Activated CD4-positive, alpha-beta T cell treated with anti-CD3 and anti-CD28 coated beads, Interleukin-2, Interleukin-4, amounts not matched to agents 100 ng/mL and 50 ng/mL, durations not matched to agents 16 hours and 8 hours (primary cell): ENCODE data around the gene ZNF548.
A peak's percentile ranks its signal among the peaks of the same experiment; 100 is the strongest.
"Not testable (repeated sequence)": the region's sequence is repeated elsewhere in the genome, so short reads cannot be mapped to it uniquely, and the experiment has no call there.

Experiments
- DNase-seq: peaks from one replicate; pipeline ENCODE4 v3.0.0-alpha.2; 2020; ENCODE audit warnings: low spot score

Gene ZNF548

GRCh38 chr19:57389730-57390598 is at the start of gene ZNF548:
TSS of gene ZNF548 (plus strand) at chr19:57389854. CDS start at chr19:57390100, 246 bp downstream.
- DNase-seq = peak; percentile 96

- DNase-seq = no peak
Observed at GRCh38 chr19:57342582-57342981, 47.1 kb upstream of the ZNF548 start.

GRCh38 chr19:57348136-57348535 is 41.5 kb upstream of the ZNF548 start:
- DNase-seq = no peak

GRCh38 chr19:57350877-57351805 is 38.5 kb upstream of the ZNF548 start, which contains the start of gene ZNF304:
TSS of gene ZNF304 (plus strand) at chr19:57351271. CDS start at chr19:57351665, 394 bp downstream.
- peak; percentile 91 for DNase-seq

- DNase-seq = no peak
Observed at GRCh38 chr19:57351867-57352266, 37.8 kb upstream of the ZNF548 start.

GRCh38 chr19:57355916-57356315 is 33.7 kb upstream of the ZNF548 start:
- no peak for DNase-seq

GRCh38 chr19:57357406-57357805 is 32.2 kb upstream of the ZNF548 start:
- DNase-seq = no peak

GRCh38 chr19:57359300-57359699 is 30.4 kb upstream of the ZNF548 start:
- no peak for DNase-seq

- DNase-seq = no peak
Observed at GRCh38 chr19:57362419-57362818, 27.2 kb upstream of the ZNF548 start.

- DNase-seq = peak; percentile 98
Observed at GRCh38 chr19:57362997-57363687, 26.5 kb upstream of the ZNF548 start, which contains the start of the genes TRAPPC2B and ZNF547. TSS of gene TRAPPC2B (plus strand) at chr19:57363551. CDS start at chr19:57364834, 1,283 bp downstream. TSS of gene ZNF547 (plus strand) at chr19:57363551. CDS start at chr19:57368556, 5,005 bp downstream.

GRCh38 chr19:57363688-57364181 is 25.9 kb upstream of the ZNF548 start:
- DNase-seq = no peak

- no peak for DNase-seq
Observed at GRCh38 chr19:57366776-57367175, 22.9 kb upstream of the ZNF548 start.

- DNase-seq = no peak
Observed at GRCh38 chr19:57374179-57374578, 15.5 kb upstream of the ZNF548 start.

GRCh38 chr19:57374647-57375046 is 15.0 kb upstream of the ZNF548 start:
- DNase-seq = not testable (repeated sequence)

- DNase-seq = no peak
Observed at GRCh38 chr19:57376151-57376550, 13.5 kb upstream of the ZNF548 start.

GRCh38 chr19:57377498-57378146 is 12.0 kb upstream of the ZNF548 start:
- DNase-seq = no peak

GRCh38 chr19:57380923-57381322 is 8.7 kb upstream of the ZNF548 start:
- DNase-seq = no peak

- DNase-seq = no peak
Observed at GRCh38 chr19:57382806-57383488, 6.7 kb upstream of the ZNF548 start.

- no peak for DNase-seq
Observed at GRCh38 chr19:57389194-57389729, 392 bp upstream of the ZNF548 start.

GRCh38 chr19:57395710-57396109 is 6.1 kb downstream of the ZNF548 start:
- no peak for DNase-seq
